HL-60 (cell line): ENCODE measurements around the gene ASXL1.

ENCODE experiments used
- GABPA ChIP-seq: IDR thresholded peaks from 2 replicates; pipeline ENCODE4 v1.6.1; 2012; ENCODE audit warnings: low read depth
- POLR2AphosphoS5 ChIP-seq: IDR thresholded peaks from 2 replicates; pipeline ENCODE4 v1.6.1; 2012; ENCODE audit warnings: low read depth
- TF ChIP-seq, protein P1 (sequence below): IDR thresholded peaks from one replicate; pipeline ENCODE4 v1.5.1; 2011; ENCODE audit warnings: low read length, control low read depth, inconsistent platforms; ENCODE audit not compliant: insufficient read depth

DNA sequence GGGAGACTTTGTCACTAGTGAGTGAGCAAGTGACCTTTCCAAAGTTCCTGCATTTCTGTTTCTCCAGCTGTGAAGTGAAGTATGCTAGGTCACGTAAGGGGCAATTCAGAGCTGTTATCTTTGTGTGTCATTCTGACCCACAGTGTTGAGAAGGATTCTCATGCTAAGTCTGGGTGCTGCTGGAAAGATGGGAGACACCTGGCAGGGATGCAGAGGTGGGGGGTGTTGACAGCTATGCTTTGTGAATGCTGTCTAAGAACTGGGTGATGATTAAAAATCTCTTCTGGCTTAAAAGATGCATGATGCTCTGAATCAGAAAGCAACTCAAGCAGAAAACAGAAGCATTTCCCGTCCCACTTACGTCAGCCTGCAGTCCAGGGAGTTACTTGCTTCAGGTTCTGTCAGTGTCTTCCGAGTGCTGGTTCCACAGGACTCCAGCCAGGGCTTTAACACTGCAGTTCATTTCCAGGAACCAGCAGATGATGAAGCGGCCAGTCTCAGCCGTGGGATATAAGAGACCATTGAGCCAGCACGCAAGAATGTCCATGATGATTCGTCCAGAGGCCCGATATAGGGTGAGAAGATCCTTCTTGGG, 30.9 kb upstream of the ASXL1 start:
- TF ChIP-seq, protein P1, sequence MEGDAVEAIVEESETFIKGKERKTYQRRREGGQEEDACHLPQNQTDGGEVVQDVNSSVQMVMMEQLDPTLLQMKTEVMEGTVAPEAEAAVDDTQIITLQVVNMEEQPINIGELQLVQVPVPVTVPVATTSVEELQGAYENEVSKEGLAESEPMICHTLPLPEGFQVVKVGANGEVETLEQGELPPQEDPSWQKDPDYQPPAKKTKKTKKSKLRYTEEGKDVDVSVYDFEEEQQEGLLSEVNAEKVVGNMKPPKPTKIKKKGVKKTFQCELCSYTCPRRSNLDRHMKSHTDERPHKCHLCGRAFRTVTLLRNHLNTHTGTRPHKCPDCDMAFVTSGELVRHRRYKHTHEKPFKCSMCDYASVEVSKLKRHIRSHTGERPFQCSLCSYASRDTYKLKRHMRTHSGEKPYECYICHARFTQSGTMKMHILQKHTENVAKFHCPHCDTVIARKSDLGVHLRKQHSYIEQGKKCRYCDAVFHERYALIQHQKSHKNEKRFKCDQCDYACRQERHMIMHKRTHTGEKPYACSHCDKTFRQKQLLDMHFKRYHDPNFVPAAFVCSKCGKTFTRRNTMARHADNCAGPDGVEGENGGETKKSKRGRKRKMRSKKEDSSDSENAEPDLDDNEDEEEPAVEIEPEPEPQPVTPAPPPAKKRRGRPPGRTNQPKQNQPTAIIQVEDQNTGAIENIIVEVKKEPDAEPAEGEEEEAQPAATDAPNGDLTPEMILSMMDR, result no peak
- TF ChIP-seq POLR2AphosphoS5 (no peak), GABPA (no peak)
